GM18858 (cell line): Measurements from ENCODE around the gene ZXDB.
"Not testable (repeated sequence)": the region's sequence is repeated elsewhere in the genome, so short reads cannot be mapped to it uniquely, and the experiment has no call there.

ENCODE experiments used
- ATAC-seq: cut with Tn5 transposase; IDR thresholded peaks from one replicate; pipeline ENCODE4 v1.9.1; 2021; ENCODE audit not compliant: unreplicated experiment

Gene ZXDB

GRCh38 chrX:57591284-57592159 is at the start of gene ZXDB:
ZXDB (plus strand) TSS chrX:57592011; CDS start chrX:57592049, 38 bp downstream.
- peak; percentile 34 for ATAC-seq

GRCh38 chrX:57565198-57565597 is 26.6 kb upstream of the ZXDB start:
- ATAC-seq = no peak

- peak; percentile 46 for ATAC-seq
These were observed 18.1 kb upstream of the ZXDB start for GRCh38 chrX:57573754-57574153.

GRCh38 chrX:57582948-57583347 is 8.9 kb upstream of the ZXDB start:
- ATAC-seq = not testable (repeated sequence)

- ATAC-seq = no peak
These were observed 8.3 kb upstream of the ZXDB start for GRCh38 chrX:57583477-57583876.

- ATAC-seq = no peak
These were observed 5.5 kb upstream of the ZXDB start for GRCh38 chrX:57586360-57586759.

GRCh38 chrX:57587062-57587461 is 4.7 kb upstream of the ZXDB start:
- ATAC-seq = no peak

GRCh38 chrX:57587607-57588006 is 4.2 kb upstream of the ZXDB start:
- peak; percentile 32 for ATAC-seq

GRCh38 chrX:57592160-57592893 is 516 bp downstream of the ZXDB start:
- ATAC-seq = peak; percentile 64

- peak; percentile 39 for ATAC-seq
These were observed 1.0 kb downstream of the ZXDB start for GRCh38 chrX:57592894-57593215.

- ATAC-seq = no peak
These were observed 3.6 kb downstream of the ZXDB start for GRCh38 chrX:57595381-57595811.

GRCh38 chrX:57596109-57596508 is 4.3 kb downstream of the ZXDB start:
- ATAC-seq = no peak

GRCh38 chrX:57596516-57596915 is 4.7 kb downstream of the ZXDB start:
- ATAC-seq = no peak

- ATAC-seq = no peak
These were observed 15.7 kb downstream of the ZXDB start for GRCh38 chrX:57607295-57608187.

GRCh38 chrX:57613351-57613750 is 21.5 kb downstream of the ZXDB start:
- ATAC-seq = not testable (repeated sequence)

GRCh38 chrX:57629438-57629837 is 37.6 kb downstream of the ZXDB start:
- not testable (repeated sequence) for ATAC-seq

- no peak for ATAC-seq
These were observed 48.8 kb downstream of the ZXDB start for GRCh38 chrX:57640674-57641016.

GRCh38 chrX:57641338-57641737 is 49.5 kb downstream of the ZXDB start:
- no peak for ATAC-seq

GRCh38 chrX:57643698-57644097 is 51.9 kb downstream of the ZXDB start:
- ATAC-seq = no peak

- ATAC-seq = no peak
These were observed 55.2 kb downstream of the ZXDB start for GRCh38 chrX:57647020-57647419.
